Fibroblast of skin of right biceps (primary cell): ENCODE data around the gene FGFR2.
"Not testable (repeated sequence)": the region's sequence is repeated elsewhere in the genome, so short reads cannot be mapped to it uniquely, and the experiment has no call there.

Experiments
- DNase-seq: peaks from one replicate; pipeline ENCODE4 v3.0.0-alpha.2; 2013

The FGFR2 gene

GRCh38 chr10:121583857-121584256 lies 14.4 kb downstream of the FGFR2 start:
- DNase-seq, result no peak

- no peak for DNase-seq
These were observed 15.0 kb downstream of the FGFR2 start for GRCh38 chr10:121583258-121583657.

- DNase-seq, result no peak
These were observed 17.7 kb downstream of the FGFR2 start for GRCh38 chr10:121580276-121581116.

- DNase-seq, result no peak
These were observed 18.6 kb downstream of the FGFR2 start for GRCh38 chr10:121579656-121580055.

- no peak for DNase-seq
These were observed 19.3 kb downstream of the FGFR2 start for GRCh38 chr10:121578965-121579364.

- no peak for DNase-seq
These were observed 19.9 kb downstream of the FGFR2 start for GRCh38 chr10:121578298-121578697.

GRCh38 chr10:121577568-121577967 lies 20.7 kb downstream of the FGFR2 start:
- no peak for DNase-seq

- no peak for DNase-seq
These were observed 22.1 kb downstream of the FGFR2 start for GRCh38 chr10:121576139-121576538.

GRCh38 chr10:121574519-121575166 lies 23.6 kb downstream of the FGFR2 start:
- no peak for DNase-seq

- no peak for DNase-seq
These were observed 24.7 kb downstream of the FGFR2 start for GRCh38 chr10:121573538-121573941.

GRCh38 chr10:121572859-121573537 lies 25.2 kb downstream of the FGFR2 start:
- no peak for DNase-seq

- DNase-seq, result no peak
These were observed 27.9 kb downstream of the FGFR2 start for GRCh38 chr10:121570315-121570714.

GRCh38 chr10:121568275-121568674 lies 30.0 kb downstream of the FGFR2 start:
- no peak for DNase-seq

- DNase-seq, result no peak
These were observed 30.7 kb downstream of the FGFR2 start for GRCh38 chr10:121567569-121567968.

GRCh38 chr10:121566755-121567154 lies 31.5 kb downstream of the FGFR2 start:
- DNase-seq, result no peak

GRCh38 chr10:121559326-121560026 lies 38.8 kb downstream of the FGFR2 start:
- no peak for DNase-seq

GRCh38 chr10:121558238-121558637 lies 40.0 kb downstream of the FGFR2 start:
- no peak for DNase-seq

- no peak for DNase-seq
These were observed 41.2 kb downstream of the FGFR2 start for GRCh38 chr10:121556918-121557573.

- DNase-seq, result no peak
These were observed 41.8 kb downstream of the FGFR2 start for GRCh38 chr10:121556455-121556854.

- not testable (repeated sequence) for DNase-seq
These were observed 43.3 kb downstream of the FGFR2 start for GRCh38 chr10:121554916-121555315.

GRCh38 chr10:121553511-121554264 lies 44.6 kb downstream of the FGFR2 start:
- DNase-seq, result no peak

GRCh38 chr10:121552746-121553145 lies 45.5 kb downstream of the FGFR2 start:
- DNase-seq, result no peak
